NCI-H1694 (cell line): ENCODE data around the gene SLC17A2.

Experiments
- DNase-seq: peaks from one replicate; lab custom pipeline; 2025; lab: John Stamatoyannopoulos, UW

SLC17A2 gene

DNA sequence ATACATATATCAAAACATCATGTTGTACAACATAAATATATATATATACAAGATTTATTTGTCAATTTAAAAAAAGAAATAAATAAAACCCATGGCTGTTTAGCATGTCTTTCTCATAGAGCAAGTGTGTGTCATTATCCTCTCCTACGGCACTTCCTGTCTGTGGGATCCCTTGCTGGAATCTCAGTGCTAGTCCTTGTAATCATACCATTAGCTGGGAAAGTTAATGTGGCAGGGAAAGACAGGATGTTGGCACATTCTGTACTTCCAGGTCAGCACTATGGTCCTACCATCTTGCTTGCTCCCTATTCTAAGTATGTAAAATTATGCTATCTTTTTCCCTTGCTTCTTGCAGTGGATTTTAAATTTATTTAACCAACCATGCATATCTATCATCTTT is 47.0 kb downstream of the SLC17A2 start:
- DNase-seq: no peak

DNA sequence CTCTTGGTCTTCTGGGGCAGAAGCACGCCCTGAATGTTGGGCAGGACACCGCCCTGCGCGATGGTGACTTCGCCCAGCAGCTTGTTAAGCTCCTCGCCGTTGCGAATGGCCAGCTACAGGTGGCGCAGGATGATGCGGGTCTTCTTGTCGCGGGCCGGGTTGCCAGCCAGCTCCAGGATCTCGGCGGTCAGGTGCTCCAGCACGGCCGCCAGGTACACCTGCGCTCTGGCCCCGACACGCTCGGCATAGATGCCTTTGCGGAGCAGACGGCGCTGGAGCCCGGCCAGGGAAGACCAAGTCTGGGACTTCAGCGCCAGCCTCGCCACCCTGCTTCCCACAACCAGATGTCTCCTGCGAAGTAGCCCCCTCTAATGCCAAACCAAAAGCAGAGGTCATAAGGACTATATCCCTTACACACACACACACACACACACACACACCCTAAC is 48.4 kb downstream of the SLC17A2 start:
- DNase-seq: no peak

DNA sequence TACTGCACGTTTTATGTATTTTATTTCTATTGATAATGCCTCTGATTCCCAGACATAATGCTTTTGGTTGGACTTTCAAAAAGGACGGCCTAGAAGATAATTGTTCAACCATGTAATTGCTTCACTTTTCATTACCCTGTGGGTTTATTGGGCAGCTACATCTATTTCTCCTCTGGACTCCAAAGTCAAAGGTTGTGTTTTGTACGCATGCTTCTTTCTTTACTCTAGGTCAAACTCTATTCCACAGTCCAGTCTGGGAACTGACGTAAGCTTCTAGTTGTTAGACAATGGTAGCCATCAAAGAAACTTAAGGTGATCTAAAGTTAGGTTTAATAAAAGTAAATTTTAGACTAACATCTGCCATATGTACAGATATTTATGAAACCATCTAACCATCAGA is 49.9 kb downstream of the SLC17A2 start:
- no peak for DNase-seq

DNA sequence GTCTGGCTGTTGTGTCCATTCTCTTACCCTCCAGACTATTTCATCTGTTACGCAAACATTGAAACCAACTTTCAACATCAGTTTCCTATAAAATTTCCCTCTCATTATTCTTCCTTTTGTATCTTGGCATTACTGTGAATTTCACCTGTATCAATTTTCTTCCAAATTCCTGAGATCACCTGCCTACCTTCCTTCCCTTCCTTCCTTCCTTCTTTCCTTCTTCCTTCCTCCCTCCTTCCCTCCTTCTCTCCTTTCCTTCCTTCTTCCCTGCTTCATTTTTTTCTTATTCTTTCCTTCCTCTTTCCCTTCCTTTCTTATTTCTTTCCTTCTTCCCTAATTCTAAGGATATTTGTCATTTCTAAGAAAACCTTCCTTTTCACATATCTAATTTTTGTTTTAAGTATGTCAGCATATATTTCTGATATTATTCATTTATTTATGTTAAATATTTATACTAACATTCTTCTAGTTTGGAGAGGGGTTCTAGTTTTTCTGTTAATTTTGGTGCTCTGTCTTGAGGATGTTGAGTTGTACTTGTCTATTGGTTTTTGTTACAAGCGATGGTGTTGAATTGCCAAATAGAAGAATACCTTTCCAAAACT is 51.7 kb downstream of the SLC17A2 start:
- no peak for DNase-seq

DNA sequence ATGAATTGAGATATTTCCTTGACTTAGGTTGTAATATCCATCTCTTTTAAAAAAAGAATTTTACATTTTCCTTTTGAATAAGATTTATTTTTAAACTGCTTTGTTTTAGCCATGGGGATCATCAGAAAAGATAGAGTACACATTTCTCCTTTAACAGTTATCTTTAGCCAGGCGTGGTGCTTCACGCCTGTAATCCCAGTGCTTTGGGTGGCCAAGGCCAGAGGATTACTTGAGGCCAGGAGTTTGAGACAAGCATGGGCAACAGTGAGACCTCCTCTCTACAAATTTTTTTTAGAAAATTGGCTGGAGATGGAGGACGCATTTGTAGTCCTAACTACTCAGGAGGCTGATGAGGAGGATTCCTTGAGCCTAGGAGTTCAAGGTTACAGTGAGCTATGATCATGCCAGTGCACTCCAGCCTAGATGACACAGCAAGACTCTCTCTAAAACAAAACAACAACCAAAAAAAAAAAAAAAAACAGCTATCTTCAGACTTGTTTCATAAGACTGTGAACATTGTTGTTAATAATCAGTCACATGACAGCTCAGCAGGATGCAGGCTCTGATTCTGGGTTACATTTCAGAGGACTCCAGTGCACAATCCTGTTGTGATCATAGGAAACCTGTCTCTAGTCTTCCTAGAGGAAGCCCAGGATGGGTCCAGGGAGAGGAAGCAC is 54.4 kb downstream of the SLC17A2 start:
- DNase-seq: no peak

DNA sequence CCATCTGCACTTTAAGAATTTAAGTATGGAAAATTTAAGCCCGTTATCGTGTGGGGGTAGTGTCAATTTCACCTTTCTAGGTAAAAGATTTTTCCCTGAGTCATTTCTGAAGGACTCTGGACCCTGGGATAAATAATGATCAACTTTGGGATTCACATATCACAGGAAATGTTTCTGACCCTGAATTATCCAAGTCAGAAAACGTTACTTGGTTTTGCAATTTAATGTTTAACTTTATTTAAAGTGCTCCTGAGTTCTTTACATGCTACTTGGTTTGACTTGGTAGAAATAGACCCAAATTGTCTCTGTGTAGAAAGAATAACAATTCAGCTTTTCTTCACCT is 55.0 kb downstream of the SLC17A2 start:
- no peak for DNase-seq

DNA sequence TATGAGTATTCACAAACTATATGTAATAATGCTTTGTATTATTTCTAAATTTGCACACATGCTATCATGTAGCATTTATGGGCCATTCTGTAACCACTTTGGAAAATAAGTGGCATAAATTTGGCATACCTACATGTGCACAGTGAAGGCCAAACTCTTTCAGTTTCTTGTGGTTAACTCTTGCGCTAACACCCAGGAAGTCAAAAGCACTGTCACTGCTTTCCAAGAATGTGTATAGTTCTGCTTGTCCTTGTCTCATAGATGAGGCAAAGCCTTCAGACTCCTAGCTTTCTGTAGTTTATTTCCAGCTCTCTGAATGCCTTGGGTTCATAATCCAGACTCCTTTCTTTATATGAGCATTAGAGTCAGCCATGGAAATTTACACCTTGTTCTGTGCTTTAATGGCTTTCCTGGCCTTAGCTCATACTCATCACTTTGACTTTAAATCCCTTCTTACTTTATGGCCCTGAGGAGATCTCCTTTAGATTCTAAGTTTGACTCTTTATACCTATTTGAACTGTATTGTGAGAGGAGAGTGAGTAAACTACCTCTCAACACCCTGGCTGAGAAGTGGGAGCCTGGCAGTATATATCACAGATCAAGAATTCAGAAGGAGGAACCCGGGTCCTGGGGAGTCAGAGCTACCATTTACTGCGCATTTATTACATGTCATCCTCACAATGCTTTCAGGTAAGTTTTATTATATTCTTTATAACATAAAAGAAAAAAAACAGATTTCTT is 55.5 kb downstream of the SLC17A2 start:
- no peak for DNase-seq

DNA sequence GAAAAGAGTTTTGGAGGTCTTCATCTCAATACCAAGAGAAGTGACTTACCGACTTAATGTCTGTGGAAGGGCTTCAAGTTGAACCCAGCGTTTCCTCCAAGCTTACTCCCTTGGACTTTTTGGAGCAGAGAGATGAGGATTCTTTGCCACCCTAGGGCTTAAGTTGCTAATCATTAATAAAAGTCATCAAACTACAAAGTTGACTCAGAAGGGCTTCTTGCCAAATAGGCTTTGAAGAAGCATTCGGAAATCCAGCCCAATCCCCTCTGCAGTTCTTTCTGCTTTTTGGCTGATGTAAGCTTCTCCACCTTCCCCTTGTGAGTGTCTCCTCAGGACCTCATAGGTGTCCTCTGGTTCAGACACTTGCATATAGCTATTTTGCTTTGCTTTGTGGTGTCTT is 56.4 kb downstream of the SLC17A2 start, which contains the start of gene SLC17A3:
Gene SLC17A3 (minus strand): TSS at position 126 of the 400 bp plus-strand sequence. CDS start 5,856 bp downstream, outside the sequence.
- DNase-seq: no peak

DNA sequence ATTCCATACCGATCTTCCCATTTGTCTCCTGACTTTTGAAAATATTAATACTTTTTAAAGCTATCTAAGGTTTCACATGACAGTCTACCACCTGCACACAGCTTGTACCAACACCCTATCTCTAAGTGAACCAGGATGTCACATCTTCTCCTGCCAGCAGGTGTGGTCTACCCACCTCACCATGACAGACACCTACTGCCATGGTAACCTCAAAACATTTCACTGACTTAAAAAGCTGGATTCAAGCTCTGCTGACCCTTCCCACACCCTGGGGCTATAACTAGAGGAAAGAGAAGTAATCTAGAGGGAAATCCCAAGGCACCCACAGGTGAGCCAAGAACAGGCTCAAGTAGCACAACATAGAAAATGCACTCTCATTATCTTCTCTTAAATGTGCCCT is 57.7 kb downstream of the SLC17A2 start:
- DNase-seq: no peak

DNA sequence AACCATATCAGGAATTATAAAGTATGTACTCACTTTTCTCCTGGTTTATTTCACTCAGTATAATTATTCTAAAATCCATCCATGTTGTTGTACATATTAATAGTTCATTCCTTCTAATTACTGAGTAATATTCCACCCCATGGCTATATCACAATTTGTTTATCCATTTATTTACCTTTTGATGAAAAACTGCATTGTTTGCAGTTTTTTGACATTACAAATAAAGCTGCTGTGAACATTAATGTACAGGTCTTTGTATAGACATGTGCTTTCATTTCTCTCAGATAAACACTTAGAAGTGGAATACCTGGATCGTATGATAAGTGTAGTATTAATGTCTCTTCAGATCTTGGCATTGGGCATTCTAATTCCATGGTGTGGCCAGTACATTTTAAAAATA is 60.7 kb downstream of the SLC17A2 start:
- no peak for DNase-seq

DNA sequence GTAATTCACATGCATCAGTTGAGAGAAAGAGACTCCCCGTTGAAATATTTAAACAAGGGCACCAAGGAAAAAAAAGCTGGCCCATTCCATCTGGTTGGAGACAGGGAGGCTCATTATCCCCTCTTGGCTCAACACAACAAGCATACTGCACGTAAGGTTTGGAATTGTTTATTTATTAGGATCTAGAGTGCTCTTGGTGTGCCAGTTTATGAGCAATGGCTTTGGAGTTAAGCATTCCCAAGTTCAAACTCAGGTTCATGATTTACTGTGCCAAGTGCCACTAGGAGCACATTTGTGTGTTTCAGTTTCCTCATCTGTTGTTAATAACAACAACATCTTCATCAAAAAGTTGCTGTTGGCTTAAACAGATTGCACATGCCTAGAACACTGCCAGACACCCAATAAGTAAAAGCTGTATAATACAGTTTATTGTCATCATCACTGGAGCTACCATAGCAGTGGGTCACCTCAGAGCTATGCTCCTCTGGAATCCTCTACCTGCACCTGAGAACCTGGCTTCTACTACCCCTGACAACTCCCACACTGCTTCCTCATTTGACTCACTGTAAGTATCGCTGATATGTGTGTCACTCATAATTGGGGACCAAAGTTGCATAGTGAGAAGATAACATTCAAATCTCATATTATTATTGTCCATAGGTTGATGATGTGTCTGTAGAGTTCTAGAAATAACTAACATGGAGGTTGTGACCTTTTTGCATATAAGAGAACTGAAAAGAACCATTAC is 61.9 kb downstream of the SLC17A2 start:
- no peak for DNase-seq

DNA sequence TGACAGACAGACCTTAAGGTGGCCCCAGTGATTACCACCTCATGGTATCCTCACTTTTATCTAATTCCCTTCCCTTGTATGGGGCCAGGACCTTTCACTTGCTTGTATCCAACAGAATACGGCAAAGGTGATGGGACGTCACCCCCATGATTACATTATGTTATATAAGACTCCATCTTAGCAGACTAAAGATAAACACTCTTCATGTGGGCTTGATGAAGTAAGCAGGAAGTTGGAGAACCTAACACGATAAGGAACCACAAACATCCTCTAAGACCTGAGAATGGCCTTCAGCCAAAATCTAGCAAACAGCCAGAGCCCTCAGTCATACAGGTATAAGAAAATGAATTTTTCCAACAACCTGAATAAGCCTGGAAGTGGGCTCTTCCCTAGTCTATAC is 64.5 kb downstream of the SLC17A2 start:
- DNase-seq: no peak

DNA sequence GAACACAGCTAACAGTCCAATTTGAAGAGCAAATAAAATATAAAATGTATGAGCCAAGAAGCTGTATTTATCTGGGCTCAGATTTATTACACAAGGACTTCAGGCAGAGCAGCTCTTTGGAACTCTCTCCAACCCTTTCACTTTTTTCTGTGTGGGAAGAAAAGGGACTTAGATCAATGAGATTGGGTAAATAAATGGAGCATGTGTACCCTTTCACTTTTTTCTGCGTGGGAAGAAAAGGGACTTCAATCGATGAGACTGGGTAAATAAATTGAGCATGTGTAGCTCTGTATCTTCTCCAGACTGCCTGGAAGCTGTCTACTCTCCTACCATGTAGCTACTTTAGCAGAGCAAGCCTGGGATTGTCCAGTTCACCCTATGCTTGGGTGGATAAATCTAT is 67.1 kb downstream of the SLC17A2 start:
- no peak for DNase-seq
